HPDE6-E6E7 (cell line): ENCODE data around the gene ITGAE.
A peak's percentile ranks its signal among the peaks of the same experiment; 100 is the strongest.
"Not testable (repeated sequence)": the region's sequence is repeated elsewhere in the genome, so short reads cannot be mapped to it uniquely, and the experiment has no call there.

ENCODE experiments used
- DNase-seq: peaks from one replicate; pipeline ENCODE4 v3.0.0; 2011; ENCODE audit warnings: missing footprints; ENCODE audit errors: extremely low spot score

Gene ITGAE

DNA sequence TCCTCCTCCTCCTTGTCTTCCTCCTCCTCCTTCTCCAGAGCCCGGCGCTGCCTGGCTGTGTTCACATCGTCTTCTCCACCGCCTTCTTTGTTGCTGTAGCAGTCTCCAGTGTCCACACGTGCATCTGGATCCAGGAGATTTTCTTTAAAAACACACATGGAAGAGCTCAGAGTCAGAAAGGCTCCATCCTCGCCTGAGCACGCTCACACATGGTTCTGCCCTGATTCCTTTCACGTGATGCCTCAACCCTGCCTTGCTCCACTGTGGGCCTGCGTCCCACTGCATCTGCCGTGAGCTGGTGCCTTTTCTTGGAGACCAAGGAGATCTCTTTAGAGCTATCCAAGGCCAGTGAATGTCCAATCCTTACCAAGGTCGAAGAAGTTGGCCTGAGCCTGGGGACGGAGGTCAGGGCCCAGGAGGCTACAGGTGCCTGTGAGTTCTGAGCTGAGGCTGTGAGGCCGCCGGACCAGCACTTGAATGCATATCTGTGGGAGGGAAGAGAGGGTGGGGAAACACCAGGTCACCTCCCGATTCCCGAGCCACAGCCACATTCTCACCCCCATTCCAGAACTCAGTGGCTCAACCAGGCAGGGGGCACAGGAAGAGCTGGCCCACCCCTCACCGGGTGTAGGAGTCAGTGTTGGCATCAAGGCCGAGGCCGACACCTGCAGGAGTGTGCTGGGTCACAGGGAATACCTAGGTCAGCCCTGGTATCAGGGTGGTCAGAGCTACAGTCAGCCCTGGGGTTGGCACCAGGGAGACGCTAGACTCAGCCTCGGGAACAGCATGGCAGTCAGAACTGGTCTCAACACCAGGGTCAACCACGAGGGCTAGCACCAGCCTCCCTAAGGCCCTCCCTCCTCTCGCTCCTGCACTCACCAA, 39.7 kb downstream of the ITGAE start:
- no peak for DNase-seq

DNA sequence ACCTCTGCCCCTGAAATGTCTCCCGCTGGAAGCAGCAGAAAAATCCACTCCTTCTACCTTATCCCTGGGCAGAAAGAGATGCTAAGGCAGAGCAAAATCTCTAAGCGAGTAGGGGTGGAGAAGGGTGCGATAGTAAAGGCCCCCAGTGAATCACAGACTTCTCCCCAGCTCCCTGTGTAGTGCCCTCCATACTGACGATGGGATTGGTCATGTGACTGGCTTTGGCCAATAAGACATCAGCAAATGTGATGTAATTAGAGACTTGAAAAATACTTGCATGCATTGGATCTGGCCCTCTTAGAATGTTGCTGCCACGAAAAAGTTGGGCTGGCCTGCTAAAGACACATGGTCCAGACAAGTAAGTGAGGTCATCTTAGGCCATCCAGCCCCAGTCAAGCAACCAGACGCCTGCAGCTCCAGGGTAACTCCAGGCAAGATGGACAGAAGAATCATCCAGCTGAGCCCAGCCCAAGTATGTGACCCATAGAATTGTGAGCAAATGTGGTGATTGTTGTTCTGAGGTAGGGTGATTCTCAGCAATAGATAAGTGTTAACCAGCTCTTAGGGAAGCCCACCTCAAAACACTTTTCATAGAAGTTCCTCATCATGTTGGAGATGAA, 41.3 kb downstream of the ITGAE start:
- DNase-seq: no peak

GRCh38 chr17:3755335-3756030, 45.5 kb downstream of the ITGAE start:
- no peak for DNase-seq

DNA sequence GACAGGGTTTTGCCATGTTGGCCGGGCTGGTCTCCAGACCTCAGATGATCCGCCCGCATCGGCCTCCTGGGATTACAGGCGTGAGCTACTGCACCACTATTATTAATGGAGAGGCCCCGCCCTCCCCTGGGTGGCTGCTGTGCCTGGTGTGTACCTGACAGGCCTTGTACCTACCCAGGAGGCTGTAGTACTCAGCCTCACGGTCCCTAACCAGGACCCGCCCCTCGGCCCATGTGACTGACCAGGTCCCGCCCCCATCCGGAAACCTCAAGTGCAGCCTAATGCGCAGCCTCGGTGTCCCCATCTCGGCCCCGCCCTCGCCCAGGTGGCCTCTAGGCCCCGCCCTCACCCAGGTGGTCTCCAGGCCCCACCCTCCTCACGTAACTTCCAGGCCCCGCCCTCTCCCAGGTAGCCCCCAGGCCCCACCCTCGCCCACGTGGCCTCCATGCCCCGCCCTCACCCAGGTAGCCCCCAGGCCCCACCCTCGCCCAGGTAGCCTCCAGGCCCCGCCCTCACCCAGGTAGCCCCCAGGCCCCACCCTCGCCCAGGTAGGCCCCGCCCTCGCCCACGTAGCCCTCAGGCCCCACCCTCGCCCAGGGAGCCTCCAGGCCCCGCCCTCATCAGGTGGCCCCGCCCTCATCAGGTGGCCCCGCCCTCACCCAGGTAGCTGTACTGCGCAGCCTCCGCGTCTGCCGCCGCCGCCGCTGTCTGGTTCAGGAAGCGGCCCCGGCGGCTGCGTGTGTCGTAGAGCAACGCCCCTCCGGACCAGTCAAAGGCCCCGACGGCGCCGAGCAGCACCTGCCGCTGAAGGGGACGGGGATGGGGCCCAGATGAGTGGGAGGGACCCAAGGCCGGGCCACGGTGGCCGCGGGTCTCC, 46.3 kb downstream of the ITGAE start:
- DNase-seq: peak; percentile 88

GRCh38 chr17:3754066-3754457, 46.9 kb downstream of the ITGAE start:
- DNase-seq: no peak

GRCh38 chr17:3753624-3754023, 47.4 kb downstream of the ITGAE start:
- no peak for DNase-seq

GRCh38 chr17:3751836-3752235, 49.2 kb downstream of the ITGAE start:
- no peak for DNase-seq

DNA sequence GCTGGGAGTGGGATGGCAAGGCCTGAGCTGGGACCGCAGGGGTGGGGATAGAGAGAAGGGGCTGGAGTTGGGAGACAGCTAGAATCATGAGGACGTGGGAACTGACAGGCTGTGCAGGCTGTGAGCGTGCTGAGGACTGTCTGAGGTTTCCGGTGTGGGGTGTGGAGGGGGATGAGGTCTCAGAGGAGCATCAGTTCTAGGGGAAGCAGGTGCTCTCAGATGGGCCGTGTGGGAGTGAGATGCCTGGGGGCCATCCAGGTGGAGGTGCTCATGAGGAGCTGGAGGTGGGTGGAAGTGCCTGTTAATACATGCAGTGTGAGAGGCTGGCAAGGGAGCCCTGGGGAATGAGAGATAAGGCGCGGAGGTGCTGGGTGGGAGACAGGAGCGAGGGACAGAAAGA, 50.1 kb downstream of the ITGAE start:
- DNase-seq: no peak

DNA sequence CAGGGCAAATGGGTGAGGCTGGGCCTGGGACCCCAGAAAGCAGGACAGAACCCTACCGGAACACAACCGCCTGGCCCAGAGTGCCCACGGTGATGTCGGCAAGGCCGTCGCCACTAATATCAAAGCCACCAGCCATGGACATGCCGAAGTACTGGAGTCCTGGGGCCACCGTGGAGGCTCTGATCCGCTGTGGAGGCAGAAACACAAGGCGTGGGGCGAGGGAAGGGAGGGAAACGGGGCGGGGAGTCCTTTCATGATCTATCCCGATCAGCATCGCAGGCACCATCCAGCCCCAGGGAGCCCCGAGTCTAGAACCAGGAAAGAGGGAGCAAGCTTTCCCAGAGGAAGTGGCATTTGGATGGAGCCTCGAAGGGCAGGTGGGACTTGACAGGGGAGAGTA, 50.7 kb downstream of the ITGAE start:
- DNase-seq: no peak

DNA sequence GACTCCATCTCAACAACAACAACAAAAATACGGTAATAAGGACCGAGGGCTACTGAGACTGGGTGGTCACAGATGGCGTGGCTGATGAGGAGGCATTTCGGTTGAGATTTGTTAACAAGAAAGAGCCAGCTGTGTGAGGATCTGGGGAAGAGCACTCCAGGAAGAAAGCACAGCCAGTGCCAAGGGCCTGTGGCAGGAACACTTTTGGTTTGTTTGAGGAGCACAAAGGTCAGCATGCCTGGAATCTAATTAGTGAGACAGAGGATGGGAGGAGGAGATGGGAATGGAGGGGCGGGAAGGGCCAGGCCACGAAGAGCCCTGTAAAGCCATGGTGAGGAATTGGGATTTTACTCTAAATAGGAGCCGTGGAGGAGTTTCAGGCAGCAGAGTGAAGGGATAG, 52.4 kb downstream of the ITGAE start:
- no peak for DNase-seq

GRCh38 chr17:3747805-3748204, 53.2 kb downstream of the ITGAE start:
- DNase-seq: no peak

DNA sequence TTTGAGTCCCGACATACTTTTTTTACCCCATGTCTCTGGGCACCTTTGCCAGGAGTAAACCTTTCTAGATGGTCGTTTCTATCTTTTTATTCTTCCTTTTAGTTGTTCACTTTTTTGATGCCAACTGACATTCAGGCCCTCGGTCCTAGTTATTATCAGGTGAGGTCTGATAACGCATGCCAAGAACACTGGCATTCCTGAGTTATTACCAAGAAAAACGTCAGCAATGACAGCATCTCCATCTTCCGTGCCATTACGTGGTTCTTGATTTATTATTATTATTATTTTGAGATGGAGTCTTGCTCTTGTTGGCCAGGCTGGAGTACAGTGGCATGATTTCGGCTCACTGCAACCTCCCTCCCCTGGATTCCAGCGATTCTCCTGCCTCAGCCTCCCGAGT, 55.9 kb downstream of the ITGAE start:
- DNase-seq: no peak

GRCh38 chr17:3744014-3744413, 57.0 kb downstream of the ITGAE start:
- DNase-seq: no peak

DNA sequence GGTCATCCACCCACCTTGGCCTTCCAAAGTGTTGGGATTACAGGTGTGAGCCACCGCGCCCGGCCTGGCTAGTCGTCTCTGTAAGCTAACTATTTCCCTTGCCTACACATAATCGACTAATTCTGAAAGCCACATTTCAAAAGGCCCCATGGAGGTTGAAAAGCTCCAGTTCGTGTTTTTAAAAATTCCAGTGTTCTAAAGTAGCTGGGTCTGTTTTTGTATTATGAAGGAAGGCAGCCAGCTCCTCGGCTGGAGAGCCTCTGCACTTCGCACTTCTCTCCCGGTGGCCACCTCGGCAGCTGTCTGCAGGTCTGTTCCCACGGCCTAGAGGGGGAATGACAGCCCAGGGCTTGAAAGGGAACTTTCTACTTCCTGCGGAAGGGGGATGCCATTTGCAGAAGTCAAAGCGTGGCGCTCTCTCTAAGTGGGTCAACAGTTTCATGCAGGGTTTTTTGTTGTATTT, 60.3 kb downstream of the ITGAE start:
- DNase-seq: no peak

GRCh38 chr17:3739422-3740124, 61.4 kb downstream of the ITGAE start:
- DNase-seq: no peak

- DNase-seq: peak; percentile 84
Observed at GRCh38 chr17:3738562-3739295, 62.3 kb downstream of the ITGAE start.

DNA sequence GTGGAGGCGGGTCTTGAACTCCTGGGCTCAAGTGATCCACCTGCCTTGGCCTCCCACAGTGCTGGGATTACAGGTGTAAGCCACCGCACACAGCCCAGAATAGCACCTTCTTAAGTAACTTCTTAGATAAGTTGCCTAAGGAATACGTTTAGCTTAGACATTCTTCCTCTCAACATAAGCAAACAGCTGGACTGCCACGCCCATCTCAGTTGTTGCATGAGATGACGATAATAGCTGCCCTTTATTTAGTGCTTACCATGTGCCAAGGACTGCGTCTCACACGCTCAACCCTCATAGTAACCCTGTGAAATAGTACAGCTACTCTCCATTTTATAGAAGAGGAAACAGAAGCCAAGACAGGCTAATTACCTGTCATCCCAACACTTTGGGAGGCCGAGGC, 65.5 kb downstream of the ITGAE start:
- no peak for DNase-seq

DNA sequence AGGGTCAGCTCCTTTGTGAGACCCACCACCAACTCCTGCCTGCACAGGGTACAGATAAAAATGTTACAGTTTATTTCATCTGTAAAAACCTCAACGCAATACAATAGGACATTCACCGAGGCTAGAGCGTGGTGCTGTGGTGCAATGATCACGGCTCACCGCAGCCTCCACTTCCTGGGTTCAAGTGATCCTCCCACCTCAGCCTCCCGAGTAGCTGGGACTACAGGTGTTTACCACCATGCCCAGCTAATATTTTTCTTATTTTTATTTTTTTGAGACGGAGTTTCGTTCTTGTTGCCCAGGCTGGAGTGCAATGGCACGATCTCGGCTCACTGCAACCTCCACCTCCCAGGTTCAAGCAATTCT, 66.1 kb downstream of the ITGAE start:
- DNase-seq: not testable (repeated sequence)

DNA sequence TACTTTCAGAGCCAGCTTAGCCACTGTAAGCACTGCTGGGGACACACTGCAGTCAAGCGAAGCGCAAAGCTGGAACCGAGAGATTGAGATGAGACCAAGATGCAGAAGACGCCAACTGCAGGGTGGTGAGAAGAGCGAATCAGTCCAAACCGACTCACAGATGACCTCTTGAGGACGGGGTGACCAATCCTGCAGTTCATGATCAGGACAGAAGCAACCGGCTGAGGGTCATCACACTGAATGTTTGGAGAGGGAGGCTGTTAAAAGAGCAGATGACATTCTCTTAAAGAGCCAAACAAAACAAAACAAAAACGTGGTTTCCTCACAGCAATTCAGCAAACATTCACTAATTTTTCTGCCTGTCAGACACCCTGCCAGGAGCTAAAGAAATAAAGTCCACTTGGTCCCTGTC, 68.8 kb downstream of the ITGAE start:
- no peak for DNase-seq

DNA sequence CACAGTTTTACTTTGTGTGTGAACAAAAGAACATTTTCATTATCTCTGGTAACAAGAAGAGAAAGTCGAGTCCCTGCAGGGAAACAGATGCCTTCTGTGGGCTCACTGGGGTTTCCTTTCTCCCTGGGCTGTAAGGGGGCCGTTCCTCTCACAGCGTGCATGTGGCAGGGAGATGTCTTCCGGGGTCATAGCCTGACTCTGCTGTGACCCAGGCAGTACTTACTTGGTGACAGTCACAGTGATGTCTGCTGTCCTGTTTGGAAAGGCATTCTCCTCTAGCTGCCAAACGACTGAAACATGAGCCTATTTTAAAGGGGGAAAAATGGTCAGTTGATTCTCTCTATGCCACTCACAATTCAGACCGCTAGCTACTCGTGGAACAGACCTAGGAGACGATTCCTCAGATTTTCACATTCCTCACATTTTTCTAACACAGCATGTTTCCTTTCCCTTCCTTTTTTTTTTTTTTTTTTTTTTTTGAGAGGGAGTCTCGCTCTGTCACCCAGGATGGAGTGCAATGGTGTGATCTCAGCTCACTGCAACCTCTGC, 70.0 kb downstream of the ITGAE start:
- no peak for DNase-seq
